HG02981 (cell line): ENCODE measurements around the gene PTPA.
"Not testable (repeated sequence)": the region's sequence is repeated elsewhere in the genome, so short reads cannot be mapped to it uniquely, and the experiment has no call there.

Experiments
- ATAC-seq: cut with Tn5 transposase; IDR thresholded peaks from one replicate; pipeline ENCODE4 v1.9.1; 2021; ENCODE audit warnings: mild to moderate bottlenecking, moderate library complexity; ENCODE audit not compliant: unreplicated experiment

PTPA gene

GRCh38 chr9:129108805-129109536 lies 2.2 kb upstream of the PTPA start:
- no peak for ATAC-seq

- ATAC-seq: no peak
Observed at GRCh38 chr9:129109537-129109903, 1.7 kb upstream of the PTPA start.

- ATAC-seq: no peak
Observed at GRCh38 chr9:129109952-129110739, 1.1 kb upstream of the PTPA start.

GRCh38 chr9:129111528-129112151 lies 425 bp downstream of the PTPA start:
- ATAC-seq: no peak

DNA sequence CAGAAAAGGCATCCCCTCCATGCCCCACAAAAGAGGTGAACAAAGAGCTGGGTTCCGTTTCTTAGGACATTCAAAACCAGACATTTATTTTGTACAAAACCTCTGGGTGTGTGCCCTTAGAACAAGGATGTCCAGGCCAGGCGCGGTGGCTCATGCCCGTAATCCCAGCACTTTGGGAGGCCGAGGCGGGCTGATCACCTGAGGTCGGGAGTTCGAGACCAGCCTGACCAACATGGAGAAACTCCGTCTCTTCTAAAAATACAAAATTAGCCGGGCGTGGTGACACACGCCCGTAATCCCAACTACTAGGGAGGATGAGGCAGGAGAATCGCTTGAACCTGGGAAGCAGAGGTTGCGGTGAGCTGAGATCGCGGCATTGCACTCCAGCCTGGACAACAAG lies 1.3 kb downstream of the PTPA start:
- not testable (repeated sequence) for ATAC-seq

GRCh38 chr9:129113645-129114304 lies 2.6 kb downstream of the PTPA start:
- ATAC-seq: no peak

DNA sequence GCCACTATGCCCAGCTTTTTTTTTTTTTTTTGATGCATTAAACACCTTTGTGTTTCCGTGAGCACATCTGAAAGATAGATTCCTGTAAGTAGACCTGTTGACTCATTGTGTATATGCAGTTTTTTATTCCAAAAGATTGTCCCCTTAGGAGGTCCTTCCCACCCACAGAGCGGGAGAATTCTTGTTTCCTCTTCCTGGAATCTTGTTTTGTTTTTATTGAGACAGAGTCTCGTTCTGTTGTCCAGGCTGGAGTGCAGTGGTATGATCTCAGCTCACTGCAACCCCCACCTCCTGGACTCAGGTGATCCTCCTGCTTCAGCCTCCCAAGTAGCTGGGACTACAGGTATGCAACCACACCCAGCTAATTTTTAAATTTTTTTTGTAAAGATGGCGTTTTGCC lies 7.6 kb downstream of the PTPA start:
- no peak for ATAC-seq

GRCh38 chr9:129121483-129121882 lies 10.3 kb downstream of the PTPA start:
- ATAC-seq: no peak

GRCh38 chr9:129122133-129122532 lies 10.9 kb downstream of the PTPA start:
- ATAC-seq: no peak

GRCh38 chr9:129122976-129123375 lies 11.8 kb downstream of the PTPA start:
- ATAC-seq: not testable (repeated sequence)

DNA sequence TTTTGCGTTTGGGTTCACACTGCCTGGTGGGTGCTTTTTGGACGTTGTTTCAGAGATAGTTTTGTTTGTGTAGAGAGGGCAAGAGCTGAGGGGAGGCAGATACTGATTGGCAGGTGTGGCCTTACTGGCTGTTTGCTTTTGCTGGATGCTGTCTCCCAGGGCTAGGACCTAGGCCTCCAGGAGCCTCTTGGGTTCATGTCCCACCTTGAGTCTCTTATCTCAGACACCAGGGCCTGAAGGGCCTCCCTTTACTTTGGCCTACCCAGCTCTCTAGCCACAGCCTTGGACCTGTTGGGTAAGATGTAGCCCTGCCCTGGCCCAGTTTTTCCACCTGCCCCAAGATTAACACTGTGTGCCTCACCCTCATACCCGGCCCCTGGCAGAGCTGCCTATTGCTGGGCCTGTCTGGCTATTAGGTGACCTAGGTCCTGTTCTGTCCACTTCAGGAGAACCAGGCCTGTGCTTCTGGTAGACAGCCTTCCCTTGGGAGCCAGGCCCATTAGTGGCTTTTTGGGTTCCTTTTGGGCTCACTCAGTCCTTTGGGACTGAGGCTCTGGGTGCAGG lies 13.4 kb downstream of the PTPA start:
- no peak for ATAC-seq

- ATAC-seq: peak; percentile 44
Observed at GRCh38 chr9:129125478-129125877, 14.3 kb downstream of the PTPA start.

DNA sequence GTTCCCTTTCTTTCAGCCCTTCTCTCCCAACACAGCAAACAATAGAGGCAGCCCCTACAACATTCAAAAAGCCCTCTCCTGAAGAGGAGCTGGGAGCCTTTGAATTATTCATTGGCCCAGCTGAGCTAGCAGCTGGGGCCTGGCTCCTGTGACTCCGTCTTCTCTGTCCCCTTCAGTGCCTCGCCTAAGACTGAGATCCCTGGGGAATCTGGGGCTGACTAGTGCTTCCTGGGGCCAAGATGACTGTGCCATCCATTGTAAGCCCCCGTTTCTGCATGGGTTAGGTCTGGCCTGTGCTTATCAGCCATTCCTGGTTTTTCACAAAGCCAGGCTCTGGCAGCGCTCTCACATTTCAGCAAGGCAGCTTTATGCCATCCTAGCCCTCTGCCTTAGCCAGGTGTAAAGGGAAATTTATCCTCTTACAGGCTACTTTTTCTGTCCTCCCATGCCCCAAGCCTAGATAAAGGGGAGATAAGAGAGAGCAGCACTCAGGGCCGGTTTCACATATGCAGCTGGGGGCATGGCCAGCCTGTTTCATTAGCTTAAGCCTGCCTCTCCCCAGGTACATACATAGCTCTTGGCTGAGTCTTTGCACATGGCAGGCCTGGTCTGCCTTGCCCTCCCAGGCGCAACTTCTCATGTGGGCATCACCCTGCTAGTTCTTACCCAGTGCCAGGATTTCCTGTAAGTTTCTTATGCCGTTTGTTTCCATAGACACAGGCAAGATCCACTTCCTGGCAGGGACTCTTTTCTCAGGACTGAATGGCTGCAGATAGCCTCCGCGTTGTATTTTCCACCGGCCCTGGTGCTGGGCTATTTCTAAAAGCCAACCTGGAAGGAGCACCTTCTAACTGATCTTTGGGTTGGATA lies 15.8 kb downstream of the PTPA start:
- no peak for ATAC-seq

DNA sequence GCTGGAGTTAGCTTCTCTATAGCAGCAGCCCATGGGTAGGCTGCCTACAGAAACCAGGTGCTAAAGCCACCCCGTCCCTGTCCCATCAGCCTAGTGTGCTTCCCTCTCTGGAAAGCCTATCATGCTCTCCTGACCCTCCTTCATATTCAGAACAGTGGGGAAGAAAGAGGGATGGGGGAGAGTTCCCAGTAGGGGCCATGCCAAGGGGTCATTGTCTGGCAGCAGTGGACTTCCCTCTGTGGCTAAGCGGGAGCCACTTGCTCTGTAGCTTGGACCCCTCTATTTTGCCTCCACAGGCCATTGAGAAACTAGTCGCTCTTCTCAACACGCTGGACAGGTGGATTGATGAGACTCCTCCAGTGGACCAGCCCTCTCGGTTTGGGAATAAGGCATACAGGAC lies 17.5 kb downstream of the PTPA start:
- no peak for ATAC-seq

DNA sequence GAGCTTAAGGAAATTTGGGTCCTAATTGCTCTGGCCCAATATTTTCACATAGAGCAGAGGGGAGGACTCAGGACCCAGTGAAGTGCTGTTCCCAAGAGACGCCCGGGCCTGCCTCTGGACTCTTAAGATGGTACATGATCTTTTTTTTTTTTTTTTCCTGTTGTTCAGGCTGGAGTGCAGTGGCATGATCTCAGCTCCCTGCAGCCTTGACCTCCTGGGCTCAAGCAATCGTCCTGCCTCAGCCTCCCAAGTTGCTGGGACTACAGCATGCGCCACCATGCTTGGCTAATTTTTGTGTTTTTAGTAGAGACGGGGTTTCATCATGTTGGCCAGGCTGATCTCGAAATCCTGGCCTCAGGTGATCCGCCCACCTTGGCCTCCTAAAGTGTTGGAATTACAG lies 19.1 kb downstream of the PTPA start:
- ATAC-seq: not testable (repeated sequence)

DNA sequence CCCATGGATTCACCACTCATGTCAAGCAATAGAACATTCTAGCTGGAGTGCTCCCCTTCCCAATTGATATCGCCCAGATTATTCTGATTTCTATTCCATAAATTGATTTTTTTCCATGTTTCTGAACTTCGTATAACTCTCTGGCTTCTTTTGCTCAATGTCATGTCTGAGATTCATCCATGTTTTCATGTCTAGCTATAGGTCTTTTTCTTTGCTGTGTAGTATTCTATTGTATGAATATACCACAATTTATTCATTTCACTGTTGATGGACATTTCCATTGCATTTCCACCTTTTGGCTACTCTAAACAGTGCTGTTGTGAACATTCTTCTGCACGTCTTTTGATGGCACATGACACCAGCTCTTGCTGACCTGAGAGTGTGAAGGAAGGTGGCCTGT lies 19.6 kb downstream of the PTPA start:
- no peak for ATAC-seq

DNA sequence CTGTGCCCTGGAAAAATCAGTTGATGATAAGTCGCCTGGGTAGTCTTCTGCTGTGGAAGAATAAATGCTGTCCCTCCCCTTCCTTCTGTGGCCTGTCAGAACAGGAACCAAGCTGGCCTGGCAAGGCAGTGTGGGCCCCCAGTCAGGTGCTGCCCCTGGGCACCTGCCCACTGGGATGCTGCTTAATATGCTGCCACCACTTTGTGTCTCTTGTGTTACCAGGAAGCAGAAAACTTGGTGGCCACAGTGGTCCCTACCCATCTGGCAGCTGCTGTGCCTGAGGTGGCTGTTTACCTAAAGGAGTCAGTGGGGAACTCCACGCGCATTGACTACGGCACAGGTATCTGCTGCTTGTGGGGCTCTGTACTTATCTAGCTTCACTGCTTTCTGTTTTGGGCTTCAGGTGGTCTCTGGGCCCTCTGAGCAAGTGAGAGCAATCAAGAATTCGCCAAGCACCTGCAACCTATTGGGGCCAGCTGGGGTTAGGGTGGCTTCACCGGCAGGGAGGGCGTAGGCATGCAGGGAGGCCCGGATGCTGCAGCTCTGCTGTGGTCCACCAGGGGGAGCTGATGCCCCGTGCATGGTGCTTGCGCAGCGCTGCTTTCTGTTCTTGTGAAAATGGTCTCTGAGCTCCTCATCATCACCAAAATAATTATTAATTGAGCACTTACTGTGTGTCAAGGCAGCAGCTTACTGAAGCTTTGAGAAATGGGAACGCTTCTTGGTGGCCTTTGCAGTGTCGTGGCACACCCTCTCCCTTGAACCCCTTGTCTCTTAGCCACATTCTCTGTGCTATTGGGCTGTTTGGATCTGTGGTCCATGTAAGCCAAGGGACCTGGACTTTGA lies 20.3 kb downstream of the PTPA start:
- ATAC-seq: peak; percentile 69

DNA sequence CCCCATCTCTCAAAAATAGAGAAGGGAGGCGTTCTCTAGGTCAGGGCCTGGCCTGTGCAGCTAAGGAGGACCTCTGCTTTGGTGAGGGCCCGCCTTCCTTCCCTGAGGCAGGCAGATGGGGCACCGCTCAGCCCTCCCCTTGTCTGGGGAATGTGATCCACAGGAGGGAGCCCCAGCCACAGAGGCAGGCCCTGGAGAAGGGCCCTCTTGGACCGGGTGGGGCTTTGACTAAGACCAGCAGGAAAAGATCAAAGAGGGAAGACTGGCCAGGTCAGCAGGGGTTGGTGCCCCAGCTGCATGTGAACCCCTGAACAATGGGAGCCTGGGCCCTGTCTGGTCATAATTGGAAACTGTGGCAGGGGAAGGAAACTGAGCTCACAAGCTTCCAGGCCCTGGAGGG lies 21.9 kb downstream of the PTPA start:
- ATAC-seq: no peak

- no peak for ATAC-seq
Observed at GRCh38 chr9:129135476-129135875, 24.3 kb downstream of the PTPA start.
